Measurements from ENCODE around the gene SHROOM3.

Gene SHROOM3

GRCh38 chr4:76690011-76690905, 255.2 kb downstream of the SHROOM3 start:
- DNase-seq (ENCODE audit: low read depth in 4 of 4, low spot score in 1 of 4): no peak

GRCh38 chr4:76690906-76691275, 255.9 kb downstream of the SHROOM3 start:
- DNase-seq (ENCODE audit: low read depth in 4 of 4, low spot score in 1 of 4): no peak

GRCh38 chr4:76691807-76692582, 257.0 kb downstream of the SHROOM3 start:
- no peak for DNase-seq (ENCODE audit: low read depth in 4 of 4, low spot score in 1 of 4)

DNA sequence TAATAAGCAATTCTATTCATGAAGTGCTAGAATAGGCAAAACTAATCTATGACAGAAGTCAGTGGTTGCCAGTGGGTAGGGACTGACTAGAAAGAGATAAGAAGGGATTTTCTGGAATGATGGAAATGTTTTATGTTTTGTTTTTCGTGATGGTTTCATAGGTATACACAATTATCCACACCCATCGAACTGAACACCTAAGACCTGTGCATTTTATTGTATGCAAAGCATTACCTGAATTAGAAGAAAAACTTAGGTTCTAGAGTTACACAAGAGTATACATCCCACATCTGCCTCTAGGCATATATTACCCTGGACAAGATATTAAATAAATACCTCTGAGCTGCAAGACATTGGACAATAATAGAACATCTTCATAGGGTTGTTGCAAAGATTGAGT, 257.7 kb downstream of the SHROOM3 start:
- DNase-seq (ENCODE audit: low read depth in 4 of 4, low spot score in 1 of 4): no peak

GRCh38 chr4:76694056-76694455, 259.0 kb downstream of the SHROOM3 start:
- DNase-seq (ENCODE audit: low read depth in 4 of 4, low spot score in 1 of 4): no peak

DNA sequence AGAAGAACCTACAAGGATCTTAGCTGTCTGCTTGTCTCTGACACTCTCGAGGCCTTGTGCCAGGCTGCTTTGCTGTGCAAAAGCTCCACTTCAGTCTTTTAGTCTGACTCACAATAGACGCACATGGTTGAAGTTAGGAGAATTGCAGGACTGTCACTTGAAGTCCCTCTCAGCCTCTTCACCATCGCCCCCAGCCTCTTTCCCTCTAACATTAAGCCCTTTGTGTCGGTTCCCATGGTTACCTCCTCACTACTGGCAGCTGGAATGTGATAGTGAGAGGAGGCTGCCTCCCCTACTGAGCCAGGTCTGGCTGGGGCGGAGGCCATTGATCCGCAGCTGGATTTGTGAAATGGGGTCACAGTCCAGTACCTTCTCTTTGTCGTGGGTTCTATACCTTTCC, 261.1 kb downstream of the SHROOM3 start:
- DNase-seq (ENCODE audit: low read depth in 4 of 4, low spot score in 1 of 4): no peak

GRCh38 chr4:76697129-76697803, 262.2 kb downstream of the SHROOM3 start:
- DNase-seq (ENCODE audit: low read depth in 4 of 4, low spot score in 1 of 4): no peak

GRCh38 chr4:76698141-76698540, 263.1 kb downstream of the SHROOM3 start:
- DNase-seq (ENCODE audit: low read depth in 4 of 4, low spot score in 1 of 4): no peak

DNA sequence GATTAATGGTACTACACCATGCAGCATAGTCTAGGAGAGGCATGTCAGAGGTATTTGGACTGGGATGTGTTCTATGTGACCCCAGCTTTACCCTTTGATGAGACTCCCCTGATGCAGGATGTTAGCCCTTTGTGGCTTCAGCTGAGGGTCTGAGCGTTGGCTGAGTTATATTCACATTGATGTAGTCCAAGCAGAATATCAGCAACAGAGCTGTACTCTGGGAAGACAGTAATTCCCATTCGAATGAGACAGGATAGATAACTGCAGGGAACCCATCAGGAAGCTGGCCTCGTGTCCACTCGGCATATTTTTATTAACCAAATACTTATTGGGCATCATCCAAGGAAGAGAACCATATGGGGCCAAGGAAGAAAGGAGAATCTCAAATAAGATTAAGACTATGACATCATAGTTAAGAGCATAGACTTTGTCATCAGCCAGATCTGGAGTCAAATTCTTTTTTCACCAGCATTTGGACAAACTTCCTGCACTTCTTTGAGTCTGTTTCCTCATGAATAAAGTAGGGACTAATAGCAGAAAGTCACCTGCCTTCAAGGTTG, 264.8 kb downstream of the SHROOM3 start:
- DNase-seq (ENCODE audit: low read depth in 4 of 4, low spot score in 1 of 4): no peak

DNA sequence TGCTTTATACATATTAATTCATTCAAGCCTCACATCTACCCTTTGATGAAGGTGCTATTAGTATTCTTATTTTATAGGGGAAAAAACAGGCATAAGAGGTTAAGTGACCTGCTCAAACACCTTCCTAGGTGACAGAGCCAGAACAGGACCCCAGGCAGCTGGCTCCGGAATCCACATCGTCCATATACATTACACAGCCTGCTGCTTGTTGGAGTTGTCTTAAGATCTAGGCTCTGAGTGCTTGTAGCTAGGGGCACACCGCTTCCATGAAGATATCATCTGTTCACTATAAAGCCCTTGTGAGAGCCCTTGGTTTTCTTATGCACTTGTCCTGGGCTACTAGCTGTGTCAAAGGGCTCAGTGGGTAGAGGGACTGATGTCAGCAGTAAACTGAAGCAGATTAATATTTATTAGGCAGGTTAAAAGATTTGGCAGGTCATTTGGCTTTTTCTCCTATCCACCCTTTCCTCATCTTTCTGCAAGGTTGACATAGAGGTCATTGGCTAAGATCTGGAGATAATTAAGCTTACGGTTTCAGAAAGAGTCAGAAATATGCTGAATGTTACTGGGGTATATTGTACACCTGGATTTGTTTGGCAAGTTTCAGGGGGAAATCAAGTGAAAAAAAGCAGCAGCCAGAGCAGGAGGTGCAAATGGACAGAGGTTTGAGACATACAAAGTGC, 267.6 kb downstream of the SHROOM3 start:
- DNase-seq (ENCODE audit: low read depth in 4 of 4, low spot score in 1 of 4): no peak

GRCh38 chr4:76703123-76703490, 268.1 kb downstream of the SHROOM3 start:
- no peak for DNase-seq (ENCODE audit: low read depth in 4 of 4, low spot score in 1 of 4)

- no peak for DNase-seq (ENCODE audit: low read depth in 4 of 4, low spot score in 1 of 4)
Observed at GRCh38 chr4:76703676-76704075, 268.6 kb downstream of the SHROOM3 start.

DNA sequence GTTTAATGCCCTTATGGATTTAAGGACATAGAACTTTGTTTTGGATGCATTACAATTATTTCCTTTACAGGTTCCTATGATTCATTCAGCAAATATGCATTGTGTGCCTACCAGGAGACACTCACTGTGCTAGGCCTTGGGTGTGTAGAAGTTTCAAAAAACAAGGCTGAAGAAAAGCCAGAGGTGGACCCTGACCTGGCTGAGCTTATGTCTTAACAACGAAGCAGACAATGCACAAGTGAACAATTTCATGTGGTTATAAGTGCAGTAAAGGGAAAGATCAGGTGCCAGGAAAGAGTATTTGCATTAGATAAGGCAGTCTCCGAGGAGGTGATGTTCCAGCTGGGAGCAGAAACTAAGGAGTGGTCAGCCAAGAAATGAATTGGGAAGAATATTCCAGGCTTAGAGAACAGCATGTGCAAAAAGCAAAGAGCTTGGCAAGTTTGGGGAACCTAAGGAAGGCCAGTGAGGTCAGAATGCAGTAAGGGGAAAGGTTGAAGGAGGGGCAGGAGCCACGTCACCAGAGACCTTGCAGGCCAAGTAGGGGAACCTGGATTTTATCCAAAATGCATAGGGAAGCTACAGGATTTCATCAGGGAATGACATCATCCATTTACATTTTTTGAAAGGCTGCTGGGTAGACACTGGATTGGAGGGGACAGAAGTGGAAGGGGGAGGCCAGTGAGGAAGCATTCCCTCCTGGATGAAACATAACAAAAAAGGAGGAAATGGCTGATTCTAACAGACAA, 269.3 kb downstream of the SHROOM3 start:
- no peak for DNase-seq (ENCODE audit: low read depth in 4 of 4, low spot score in 1 of 4)

GRCh38 chr4:76705472-76705871, 270.4 kb downstream of the SHROOM3 start:
- DNase-seq (ENCODE audit: low read depth in 4 of 4, low spot score in 1 of 4): no peak

- DNase-seq (ENCODE audit: low read depth in 4 of 4, low spot score in 1 of 4): no peak
Observed at GRCh38 chr4:76706581-76706980, 271.6 kb downstream of the SHROOM3 start.

DNA sequence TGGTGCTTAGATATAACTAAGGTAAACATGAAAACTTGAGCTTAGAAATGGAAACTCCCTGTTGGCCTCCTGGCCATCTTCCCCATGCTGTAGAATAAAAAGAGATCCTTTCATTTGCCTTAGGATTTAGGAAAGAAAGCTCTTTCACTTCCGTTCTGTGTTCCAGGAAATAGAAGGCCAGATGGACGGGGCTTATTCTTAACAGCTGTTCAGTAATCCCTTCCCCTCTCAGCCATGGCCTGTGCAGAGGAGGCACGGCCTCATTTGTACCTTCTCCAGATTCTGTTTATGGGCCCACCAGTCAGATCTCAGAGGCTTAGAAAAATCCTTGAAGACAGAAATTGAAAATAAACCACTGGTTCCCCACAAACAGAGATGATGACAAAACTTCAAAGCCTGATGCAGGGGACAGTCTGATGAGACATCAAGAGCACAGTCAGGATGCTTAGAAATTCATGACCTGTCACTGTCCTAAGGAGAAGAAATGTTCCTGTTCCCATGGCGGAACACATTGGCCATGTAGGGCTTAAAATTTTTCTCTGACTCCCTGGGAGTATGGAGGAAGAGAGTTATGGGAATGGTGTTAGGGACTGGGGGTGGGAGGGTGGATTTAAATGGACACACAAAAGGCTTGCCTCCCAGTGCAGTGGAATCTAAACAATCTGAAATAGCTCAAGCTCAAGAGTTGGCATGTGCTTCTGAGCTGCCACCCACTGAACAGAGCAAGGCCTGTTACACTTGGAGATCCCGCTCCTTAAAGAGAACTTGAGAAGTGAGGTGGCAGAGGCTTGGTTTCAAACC, 274.1 kb downstream of the SHROOM3 start:
- no peak for DNase-seq (ENCODE audit: low read depth in 4 of 4, low spot score in 1 of 4)

GRCh38 chr4:76709772-76710090, 274.7 kb downstream of the SHROOM3 start:
- DNase-seq (ENCODE audit: low read depth in 4 of 4, low spot score in 1 of 4): no peak

DNA sequence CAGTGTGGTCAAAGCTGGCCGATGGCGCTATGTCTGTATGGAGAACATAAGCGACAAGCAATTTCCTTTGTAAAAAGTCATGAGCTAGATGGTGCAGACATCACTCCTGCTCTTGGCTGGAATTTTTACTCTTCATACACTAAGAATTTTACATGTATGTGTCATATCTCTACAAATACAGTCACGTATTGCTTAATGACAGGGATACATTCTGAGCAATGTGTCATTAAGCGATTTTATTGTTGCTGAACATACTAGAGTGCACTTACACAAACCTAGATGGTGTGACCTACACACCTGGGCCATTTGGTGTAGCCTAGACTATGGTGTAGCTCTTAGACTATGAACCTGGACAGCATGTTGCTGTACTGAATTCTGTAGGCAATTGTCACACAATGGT, 277.5 kb downstream of the SHROOM3 start:
- DNase-seq (ENCODE audit: low read depth in 4 of 4, low spot score in 1 of 4): no peak

DNA sequence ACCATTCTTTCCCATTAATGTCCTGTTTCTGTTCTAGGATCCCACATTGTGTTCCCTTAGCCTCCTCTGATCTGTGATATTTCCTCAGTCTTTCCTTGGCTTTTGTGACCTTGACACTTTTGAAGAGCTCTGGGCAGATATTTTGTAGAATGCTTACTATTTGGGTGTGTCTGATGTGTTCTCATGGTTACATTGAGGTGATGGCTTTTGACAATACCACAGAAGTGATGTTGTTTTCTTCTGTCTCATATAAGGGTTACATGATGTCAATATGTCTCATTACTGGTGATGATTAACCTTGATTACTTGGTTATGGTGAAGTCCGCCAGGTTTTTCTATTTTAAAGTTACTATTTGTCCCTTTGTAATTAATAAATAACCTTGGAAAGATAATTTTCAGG, 279.2 kb downstream of the SHROOM3 start:
- no peak for DNase-seq (ENCODE audit: low read depth in 4 of 4, low spot score in 1 of 4)

- no peak for DNase-seq (ENCODE audit: low read depth in 4 of 4, low spot score in 1 of 4)
Observed at GRCh38 chr4:76716020-76716419, 281.0 kb downstream of the SHROOM3 start.
